Upper lobe of left lung (tissue), 4 donors: Measurements from ENCODE around the gene LARP1B.
"Not testable (repeated sequence)": the region's sequence is repeated elsewhere in the genome, so short reads cannot be mapped to it uniquely, and the experiment has no call there.

Experiments
- POLR2A ChIP-seq, 4 donors: fragments of 450-650 bp; IDR thresholded peaks; one replicate each; pipeline ENCODE4 v1.5.1; 2016 to 2017; ENCODE audit warnings: antibody characterized with exemption in 4 of 4, mild to moderate bottlenecking in 2 of 4
- POLR2AphosphoS5 ChIP-seq, 2 donors: sonication (generic); formaldehyde crosslinking; IDR thresholded peaks; one replicate each; pipeline ENCODE4 v1.5.1; 2017; ENCODE audit warnings: antibody characterized with exemption in 2 of 2
- TF ChIP-seq, protein P1 (sequence below), 6 experiments: fragments of 450-650 bp in 4 of 6; fragments of 200-600 bp in 2 of 6; sonication (generic) in 2 of 6; IDR thresholded peaks; one replicate each; pipeline ENCODE4 v1.5.1; 2016 to 2019; ENCODE audit warnings: antibody characterized with exemption in 6 of 6

GRCh38 chr4:128054907-128055306 lies 6.2 kb upstream of the LARP1B start:
- TF ChIP-seq, protein P1, sequence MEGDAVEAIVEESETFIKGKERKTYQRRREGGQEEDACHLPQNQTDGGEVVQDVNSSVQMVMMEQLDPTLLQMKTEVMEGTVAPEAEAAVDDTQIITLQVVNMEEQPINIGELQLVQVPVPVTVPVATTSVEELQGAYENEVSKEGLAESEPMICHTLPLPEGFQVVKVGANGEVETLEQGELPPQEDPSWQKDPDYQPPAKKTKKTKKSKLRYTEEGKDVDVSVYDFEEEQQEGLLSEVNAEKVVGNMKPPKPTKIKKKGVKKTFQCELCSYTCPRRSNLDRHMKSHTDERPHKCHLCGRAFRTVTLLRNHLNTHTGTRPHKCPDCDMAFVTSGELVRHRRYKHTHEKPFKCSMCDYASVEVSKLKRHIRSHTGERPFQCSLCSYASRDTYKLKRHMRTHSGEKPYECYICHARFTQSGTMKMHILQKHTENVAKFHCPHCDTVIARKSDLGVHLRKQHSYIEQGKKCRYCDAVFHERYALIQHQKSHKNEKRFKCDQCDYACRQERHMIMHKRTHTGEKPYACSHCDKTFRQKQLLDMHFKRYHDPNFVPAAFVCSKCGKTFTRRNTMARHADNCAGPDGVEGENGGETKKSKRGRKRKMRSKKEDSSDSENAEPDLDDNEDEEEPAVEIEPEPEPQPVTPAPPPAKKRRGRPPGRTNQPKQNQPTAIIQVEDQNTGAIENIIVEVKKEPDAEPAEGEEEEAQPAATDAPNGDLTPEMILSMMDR (IDR thresholded peaks at IDR 0.05): not testable (repeated sequence)
- TF ChIP-seq POLR2AphosphoS5, POLR2A (IDR thresholded peaks at IDR 0.05): not testable (repeated sequence)
